Hepatic stellate cell (primary cell): ENCODE results near the gene DMTF1.
A peak's percentile ranks its signal among the peaks of the same experiment; 100 is the strongest.
"Not testable (repeated sequence)": the region's sequence is repeated elsewhere in the genome, so short reads cannot be mapped to it uniquely, and the experiment has no call there.

Experiments
- DNase-seq: peaks from one replicate; pipeline ENCODE4 v3.0.0; 2011; ENCODE audit warnings: low spot score

Gene DMTF1

DNA sequence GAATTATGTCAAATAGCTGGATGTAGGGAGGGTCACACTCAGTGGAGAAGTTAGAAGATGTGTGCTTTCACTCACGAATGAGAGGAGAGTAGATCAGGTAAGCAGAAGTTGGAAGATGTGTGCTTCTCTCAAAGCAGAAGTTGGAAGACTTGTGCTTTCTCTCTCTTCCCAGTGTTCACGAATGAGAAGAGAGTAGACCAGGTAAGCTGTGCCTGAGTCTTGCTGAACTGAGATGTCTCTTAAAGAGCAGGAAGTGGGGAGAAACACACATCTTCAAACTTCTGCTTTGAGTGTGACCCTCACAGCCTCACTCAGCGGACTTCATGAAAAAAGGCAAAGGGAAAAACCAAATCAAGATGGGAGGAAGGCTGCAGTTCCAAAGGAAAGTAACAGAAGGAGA, 74.2 kb downstream of the DMTF1 start:
- no peak for DNase-seq

- DNase-seq: no peak
Measured at GRCh38 chr7:87231258-87231657, 79.0 kb downstream of the DMTF1 start.

DNA sequence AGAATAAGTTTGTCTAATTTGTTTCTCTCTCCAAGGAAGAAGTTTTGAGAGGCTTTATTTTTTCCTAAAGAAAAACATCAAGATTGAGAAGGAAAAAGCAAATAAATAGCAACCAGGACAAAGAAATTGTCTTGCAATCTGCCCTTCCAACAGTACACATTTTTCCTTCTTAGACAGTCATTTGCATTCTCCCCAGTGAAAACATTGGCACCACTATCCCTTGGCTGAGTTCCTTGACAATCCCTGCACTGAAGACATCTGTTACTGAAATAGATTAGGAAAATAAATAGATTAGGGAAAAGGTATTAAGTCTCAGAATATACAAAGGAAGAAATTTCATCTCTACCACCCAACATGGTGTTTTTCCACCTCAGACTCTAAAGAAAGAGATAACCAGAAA, 79.5 kb downstream of the DMTF1 start:
- DNase-seq: no peak

DNA sequence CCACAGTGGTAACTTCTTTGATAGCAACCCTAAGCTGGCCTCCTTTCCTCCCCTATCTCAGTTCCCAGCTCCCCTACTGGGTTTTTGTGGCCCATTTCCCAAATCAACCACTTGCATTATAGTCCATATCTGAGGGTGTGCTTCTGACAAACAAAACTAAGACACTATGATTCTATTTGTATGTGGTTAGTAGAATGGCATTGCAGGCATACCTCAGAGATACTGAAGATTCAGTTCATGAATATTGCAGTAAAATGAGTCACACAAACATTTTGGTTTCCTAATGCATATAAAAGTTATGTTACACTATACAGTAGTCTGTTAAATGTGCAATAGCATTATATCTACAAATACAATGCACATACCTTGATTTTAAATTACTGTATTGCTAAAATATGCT, 82.7 kb downstream of the DMTF1 start:
- peak; percentile 24 for DNase-seq

DNA sequence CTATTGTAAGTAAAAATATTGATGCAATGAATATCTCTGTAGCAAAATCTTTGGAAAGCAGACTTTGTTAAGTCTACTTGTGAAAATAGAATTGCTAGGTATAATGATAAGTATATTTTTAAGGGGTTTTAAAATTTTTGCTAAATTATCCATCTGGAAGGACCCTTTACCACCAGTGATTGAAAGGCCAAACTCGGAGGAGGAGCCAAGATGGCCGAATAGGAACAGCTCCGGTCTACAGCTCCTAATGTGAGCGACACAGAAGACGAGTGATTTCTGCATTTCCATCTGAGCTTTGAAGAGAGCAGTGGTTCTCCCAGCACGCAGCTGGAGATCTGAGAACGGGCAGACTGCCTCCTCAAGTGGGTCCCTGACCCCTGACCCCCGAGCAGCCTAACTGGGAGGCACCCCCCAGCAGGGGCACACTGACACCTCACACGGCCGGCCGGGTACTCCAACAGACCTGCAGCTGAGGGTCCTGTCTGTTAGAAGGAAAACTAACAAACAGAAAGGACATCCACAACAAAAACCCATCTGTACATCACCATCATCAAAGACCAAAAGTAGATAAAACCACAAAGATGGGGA, 86.3 kb downstream of the DMTF1 start:
- not testable (repeated sequence) for DNase-seq

- not testable (repeated sequence) for DNase-seq
Measured at GRCh38 chr7:87245671-87246070, 93.4 kb downstream of the DMTF1 start.
